Measurements from ENCODE around the gene GRIK3. TPM values are rescaled to one million over a fixed set of nuclear protein-coding genes. Genes with fewer than 3 reads are reported as not detected.
"Not testable (repeated sequence)": the region's sequence is repeated elsewhere in the genome, so short reads cannot be mapped to it uniquely, and the experiment has no call there.

Gene GRIK3
- total RNA-seq, 2 donors from 2014 or later: 0.14 TPM

- H3K4me1 ChIP-seq (ENCODE audit: control insufficient read depth in 1 of 2, low read depth in 2 of 2): no peaks in the 10 kb centered on the region
- H3K27ac ChIP-seq: no peak overlapping the region
- H3K9me3 ChIP-seq: no peaks in the 10 kb centered on the region
- ATAC-seq (ENCODE audit: insufficient number of reproducible peaks, low FRiP score, low read depth) (no peak), DNase-seq (ENCODE audit: low spot score) (no peak)
- no peaks in the 10 kb centered on the region for H3K27me3 ChIP-seq (replicated peaks; ENCODE audit: insufficient read depth)
- TF ChIP-seq, protein P1, sequence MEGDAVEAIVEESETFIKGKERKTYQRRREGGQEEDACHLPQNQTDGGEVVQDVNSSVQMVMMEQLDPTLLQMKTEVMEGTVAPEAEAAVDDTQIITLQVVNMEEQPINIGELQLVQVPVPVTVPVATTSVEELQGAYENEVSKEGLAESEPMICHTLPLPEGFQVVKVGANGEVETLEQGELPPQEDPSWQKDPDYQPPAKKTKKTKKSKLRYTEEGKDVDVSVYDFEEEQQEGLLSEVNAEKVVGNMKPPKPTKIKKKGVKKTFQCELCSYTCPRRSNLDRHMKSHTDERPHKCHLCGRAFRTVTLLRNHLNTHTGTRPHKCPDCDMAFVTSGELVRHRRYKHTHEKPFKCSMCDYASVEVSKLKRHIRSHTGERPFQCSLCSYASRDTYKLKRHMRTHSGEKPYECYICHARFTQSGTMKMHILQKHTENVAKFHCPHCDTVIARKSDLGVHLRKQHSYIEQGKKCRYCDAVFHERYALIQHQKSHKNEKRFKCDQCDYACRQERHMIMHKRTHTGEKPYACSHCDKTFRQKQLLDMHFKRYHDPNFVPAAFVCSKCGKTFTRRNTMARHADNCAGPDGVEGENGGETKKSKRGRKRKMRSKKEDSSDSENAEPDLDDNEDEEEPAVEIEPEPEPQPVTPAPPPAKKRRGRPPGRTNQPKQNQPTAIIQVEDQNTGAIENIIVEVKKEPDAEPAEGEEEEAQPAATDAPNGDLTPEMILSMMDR (IDR thresholded peaks at IDR 0.05): no peak
- H3K4me3 ChIP-seq: no peak overlapping the region
- H3K36me3 ChIP-seq: no peaks in the 10 kb centered on the region
Observed at GRCh38 chr1:36922071-36922470, 112.2 kb downstream of the GRIK3 start.

GRCh38 chr1:36920801-36921405 is 113.4 kb downstream of the GRIK3 start:
- Histone ChIP-seq H3K27me3 (replicated peaks; ENCODE audit: insufficient read depth) (no peaks in the 10 kb centered on the region), H3K36me3 (no peaks in the 10 kb centered on the region), H3K27ac (no peak overlapping the region), H3K4me1 (ENCODE audit: control insufficient read depth in 1 of 2, low read depth in 2 of 2) (no peaks in the 10 kb centered on the region), H3K4me3 (no peak overlapping the region), H3K9me3 (no peaks in the 10 kb centered on the region)
- TF ChIP-seq, protein P1 (IDR thresholded peaks at IDR 0.05): no peak
- no peak for ATAC-seq (ENCODE audit: insufficient number of reproducible peaks, low FRiP score, low read depth)
- DNase-seq (ENCODE audit: low spot score): no peak

DNA sequence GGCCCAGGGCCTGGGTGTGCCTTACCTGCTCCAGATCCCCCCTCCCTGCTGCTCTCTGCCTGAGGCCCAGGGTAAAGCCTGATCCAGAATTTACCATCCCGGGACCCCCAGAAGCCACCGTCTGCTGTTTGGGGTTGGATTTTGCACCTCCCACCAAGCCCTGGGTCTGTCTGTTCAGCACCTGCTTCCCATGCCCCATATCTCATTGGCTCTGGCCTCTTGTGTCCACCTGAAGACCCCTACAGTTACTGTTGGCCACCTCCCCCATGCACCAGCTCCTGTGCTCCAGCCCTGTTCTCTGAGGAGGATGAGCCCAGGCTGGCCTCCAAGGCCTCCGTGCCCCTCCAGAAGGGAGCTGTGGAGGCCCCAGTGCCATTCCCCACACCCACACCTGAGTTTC is 113.9 kb downstream of the GRIK3 start:
- no peak for DNase-seq (ENCODE audit: low spot score)
- ATAC-seq (ENCODE audit: insufficient number of reproducible peaks, low FRiP score, low read depth): no peak
- H3K4me3 ChIP-seq: no peak overlapping the region

GRCh38 chr1:36919491-36920145 is 114.7 kb downstream of the GRIK3 start:
- ATAC-seq (ENCODE audit: insufficient number of reproducible peaks, low FRiP score, low read depth) (no peak), DNase-seq (ENCODE audit: low spot score) (no peak)
- H3K9me3 ChIP-seq: no peaks in the 10 kb centered on the region
- no peak overlapping the region for H3K27ac ChIP-seq
- no peaks in the 10 kb centered on the region for H3K36me3 ChIP-seq
- H3K4me1 ChIP-seq (ENCODE audit: control insufficient read depth in 1 of 2, low read depth in 2 of 2): no peaks in the 10 kb centered on the region
- H3K4me3 ChIP-seq: no peak overlapping the region
- TF ChIP-seq, protein P1 (IDR thresholded peaks at IDR 0.05): no peak
- H3K27me3 ChIP-seq (replicated peaks; ENCODE audit: insufficient read depth): no peaks in the 10 kb centered on the region

More for the DNA sequence above, 113.9 kb downstream of the GRIK3 start:
- Histone ChIP-seq H3K36me3 (no peaks in the 10 kb centered on the region), H3K27ac (no peak overlapping the region), H3K4me1 (ENCODE audit: control insufficient read depth in 1 of 2, low read depth in 2 of 2) (no peaks in the 10 kb centered on the region), H3K27me3 (replicated peaks; ENCODE audit: insufficient read depth) (no peaks in the 10 kb centered on the region), H3K9me3 (no peaks in the 10 kb centered on the region)
- TF ChIP-seq, protein P1 (IDR thresholded peaks at IDR 0.05): no peak

DNA sequence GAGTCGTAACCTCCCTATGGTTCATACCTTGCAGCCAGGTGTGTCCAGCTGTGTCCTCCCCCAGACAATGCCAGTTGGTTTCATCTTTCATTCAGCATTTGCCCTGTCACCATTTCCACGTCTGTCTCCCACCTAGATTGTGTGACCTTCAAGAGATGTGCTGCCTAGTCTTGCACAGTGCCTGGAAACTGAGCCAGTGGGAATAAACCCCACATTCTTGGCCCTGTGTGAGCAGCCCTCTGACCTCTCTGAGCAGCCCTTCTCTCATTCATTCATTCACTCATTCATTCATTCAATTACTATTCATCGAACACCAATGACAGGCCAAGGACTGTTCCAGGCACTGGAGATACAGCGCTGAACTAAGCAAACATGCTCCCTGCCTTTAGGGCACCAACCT is 115.7 kb downstream of the GRIK3 start:
- Histone ChIP-seq H3K27ac (no peak overlapping the region), H3K4me1 (ENCODE audit: control insufficient read depth in 1 of 2, low read depth in 2 of 2) (no peaks in the 10 kb centered on the region), H3K36me3 (no peaks in the 10 kb centered on the region), H3K27me3 (replicated peaks; ENCODE audit: insufficient read depth) (no peaks in the 10 kb centered on the region), H3K4me3 (no peak overlapping the region), H3K9me3 (no peaks in the 10 kb centered on the region)
- no peak for ATAC-seq (ENCODE audit: insufficient number of reproducible peaks, low FRiP score, low read depth)
- no peak for DNase-seq (ENCODE audit: low spot score)
- TF ChIP-seq, protein P1 (IDR thresholded peaks at IDR 0.05): no peak

GRCh38 chr1:36916542-36916941 is 117.8 kb downstream of the GRIK3 start:
- not testable (repeated sequence) for H3K36me3 ChIP-seq; H3K4me3 ChIP-seq; H3K27ac ChIP-seq; DNase-seq (ENCODE audit: low spot score); H3K9me3 ChIP-seq; H3K27me3 ChIP-seq (replicated peaks; ENCODE audit: insufficient read depth); ATAC-seq (ENCODE audit: insufficient number of reproducible peaks, low FRiP score, low read depth); H3K4me1 ChIP-seq (ENCODE audit: control insufficient read depth in 1 of 2, low read depth in 2 of 2)

Measured in thoracic aorta (tissue), 2 donors.